Naive thymus-derived CD8-positive, alpha-beta T cell (primary cell): ENCODE data around the gene SPOPL. TPM values are rescaled to one million over a fixed set of nuclear protein-coding genes. Genes with fewer than 3 reads are reported as not detected.

ENCODE experiments used
- ATAC-seq, 2 donors: fragments of 150-1000 bp; cut with Tn5 transposase in 1 of 2; sonication (Bioruptor Pico), chemical (Tn5 transposase) in 1 of 2; 1 replicate in 1 of 2; 2 replicates in 1 of 2; pipeline ENCODE4 v1.10.0; 2021; ENCODE audit warnings: mild to moderate bottlenecking in 2 of 2, moderate library complexity in 2 of 2
- POLR2A ChIA-PET: fragments of 350-600 bp; sonication (Branson Sonifier 250); formaldehyde crosslinking; loops from one replicate; lab custom pipeline; 2021; ENCODE audit warnings: antibody characterized with exemption; lab: Charles Lee
- DNase-seq, 10 donors: peaks; one replicate each; pipeline versions ENCODE4 v3.0.0 to v3.0.0-alpha.2; 2020 to 2022
- H3K27ac Mint-ChIP-seq, 10 donors: one replicate each; pipeline ENCODE4 v1.8.0; 2020 to 2022; ENCODE audit warnings: mild to moderate bottlenecking in 10 of 10, mixed read lengths in 10 of 10, moderate library complexity in 4 of 10, inconsistent platforms in 1 of 10
- H3K27me3 Mint-ChIP-seq, 5 donors: one replicate each; pipeline ENCODE4 v1.8.0; 2021 to 2022; ENCODE audit warnings: mixed read lengths in 5 of 5
- H3K36me3 Mint-ChIP-seq, 3 donors: one replicate each; pipeline ENCODE4 v1.8.0; 2020 to 2022; ENCODE audit warnings: mixed read lengths in 3 of 3, mild to moderate bottlenecking in 2 of 3, inconsistent platforms in 1 of 3
- H3K4me1 Mint-ChIP-seq, 4 donors: one replicate each; pipeline ENCODE4 v1.8.0; 2021 to 2022; ENCODE audit warnings: mixed read lengths in 4 of 4
- H3K4me3 Mint-ChIP-seq, 10 donors: one replicate each; pipeline ENCODE4 v1.8.0; 2020 to 2022; ENCODE audit warnings: mild to moderate bottlenecking in 10 of 10, mixed read lengths in 10 of 10, moderate library complexity in 6 of 10, inconsistent platforms in 1 of 10
- H3K9me3 Mint-ChIP-seq, 9 donors: one replicate each; pipeline ENCODE4 v1.8.0; 2020 to 2022; ENCODE audit warnings: mixed read lengths in 9 of 9, mild to moderate bottlenecking in 3 of 9, inconsistent platforms in 1 of 9, moderate library complexity in 1 of 9
- polyA plus RNA-seq, 3 donors: library from polyadenylated mRNA; unstranded; fragments of 300-500 nt; fragmentation: Illumina TruSeq; gene quantifications; one replicate each; pipeline ENCODE4 v1.2.3, GENCODE V29; 2021
- total RNA-seq, 8 experiments: library from RNA in 2 of 8; stranded (reverse) in 2 of 8; gene quantifications; one replicate each; pipeline ENCODE4 v1.2.3 and lab custom pipeline; 2021 to 2026

SPOPL gene
- total and polyA plus RNA-seq, 5 experiments from 2014 or later = 0.23 to 11.6 (median 0.66) TPM

DNA sequence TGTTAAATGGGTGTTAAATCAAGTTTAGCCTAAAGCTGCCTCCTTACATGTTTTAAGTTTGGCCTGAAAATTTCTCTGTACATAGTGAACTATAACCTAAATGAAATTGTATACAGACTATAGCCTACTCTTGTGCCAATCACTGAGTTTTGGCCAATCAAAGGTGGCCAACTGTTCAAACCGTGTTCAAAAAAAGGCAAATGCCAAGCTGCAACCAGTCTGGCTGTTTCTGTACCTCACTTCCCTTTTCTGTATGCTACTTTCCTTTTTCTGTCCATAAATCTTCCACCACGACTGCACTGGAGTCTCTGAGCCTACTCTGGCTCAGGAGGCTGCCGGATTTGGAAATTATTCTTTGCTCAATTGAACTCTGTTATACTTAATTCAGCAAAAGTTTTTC, 121.0 kb downstream of the SPOPL start:
- POLR2A ChIA-PET = no interaction called here
- no peak for DNase-seq
- Mint-ChIP-seq H3K4me1 (no peaks in the 10 kb centered on the region), H3K27me3 (peaks cover 6 to 24% (median 13%) of the 10 kb centered on the region in 5 donors), H3K4me3 (no peak overlapping the region), H3K27ac (no peak overlapping the region), H3K36me3 (no peaks in the 10 kb centered on the region), H3K9me3 (peaks cover 0 to 9% (median 0%) of the 10 kb centered on the region in 9 donors)
- no peak for ATAC-seq
